Measurements from ENCODE around the gene CRLF2. TPM values are rescaled to one million over a fixed set of nuclear protein-coding genes. Genes with fewer than 3 reads are reported as not detected.

CRLF2 gene
- total RNA-seq, 1 experiment from 2014 or later, result 0.34 TPM

GRCh38 chrX:1218286-1218685 is 5.8 kb upstream of the CRLF2 start:
- TF ChIP-seq CEBPB (IDR thresholded peaks at IDR 0.05; ENCODE audit: low read depth) (no peak), ZBTB33 (IDR thresholded peaks at IDR 0.05; ENCODE audit: extremely low read depth, insufficient replicate concordance, low read length) (no peak), CBX3 (IDR thresholded peaks at IDR 0.05; ENCODE audit: low read depth) (no peak), POLR2A (IDR thresholded peaks at IDR 0.05; ENCODE audit: borderline replicate concordance, extremely low read depth, insufficient read depth, insufficient read length) (no peak), EZH2phosphoT487 (IDR thresholded peaks at IDR 0.05; ENCODE audit: borderline replicate concordance) (no peak), ELF1 (IDR thresholded peaks at IDR 0.05; ENCODE audit: borderline replicate concordance, low read depth) (no peak), RAD21 (IDR thresholded peaks at IDR 0.05; ENCODE audit: low read depth) (no peak), CTCF (IDR thresholded peaks at IDR 0.05 in 2 of 3, conservative IDR thresholded peaks at IDR 0.05 in 1 of 3; ENCODE audit: borderline replicate concordance in 1 of 3, insufficient read depth in 1 of 3, low read depth in 2 of 3, low read length in 2 of 3) (no peak)
- POLR2A ChIA-PET, result no interaction called here

More at GRCh38 chrX:1218286-1218685, 5.8 kb upstream of the CRLF2 start:
- Histone ChIP-seq H3K79me2 (ENCODE audit: insufficient read depth, low read length) (no peaks in the 10 kb centered on the region), H3K9me2 (ENCODE audit: insufficient read depth) (no peaks in the 10 kb centered on the region), H3K27me3 (ENCODE audit: insufficient read depth, low read length) (no peaks in the 10 kb centered on the region), H3K36me3 (ENCODE audit: control insufficient read depth in 1 of 2, insufficient read depth in 2 of 2, low read length in 2 of 2) (no peaks in the 10 kb centered on the region), H3K9ac (ENCODE audit: low read length) (no peak overlapping the region), H3K27ac (ENCODE audit: low read depth, low read length) (no peak overlapping the region), H3K4me2 (ENCODE audit: low read length) (no peak overlapping the region), H4K20me1 (ENCODE audit: insufficient read depth) (no peaks in the 10 kb centered on the region), H3K9me3 (ENCODE audit: control insufficient read depth in 1 of 2, insufficient read depth in 1 of 2, low read depth in 1 of 2, low read length in 2 of 2) (no peaks in the 10 kb centered on the region), H3K4me3 (replicated peaks in 1 of 2; ENCODE audit: low read depth in 1 of 2, low read length in 2 of 2) (no peak overlapping the region), H3K4me1 (ENCODE audit: control insufficient read depth in 1 of 2, insufficient read depth in 2 of 2, low read length in 2 of 2) (peaks cover 0 to 7% of the 10 kb centered on the region in 2 experiments; a peak in 1 of 4 replicates), H2AFZ (ENCODE audit: low read depth, low read length, poor library complexity, severe bottlenecking) (no peak overlapping the region)
- DNase-seq (ENCODE audit: low read depth, low spot score), result no peak
- no TSS peak for BruUV-seq (replicated peaks)
- intact Hi-C loops (cut with micrococcal nuclease), result no loop called here
- CTCF ChIA-PET, result no interaction called here
- RAD21 ChIA-PET (ENCODE audit: low non-redundant PET in 1 of 2, low total read pairs in 2 of 2, uncharacterized antibody in 2 of 2, unreplicated experiment in 2 of 2), result no interaction called here
- ATAC-seq, result no peak
